Activated CD8-positive, alpha-beta memory T cell treated with anti-CD3 and anti-CD28 coated beads for 1 hour (primary cell): ENCODE measurements around the gene TGFB1I1.
"Not testable (repeated sequence)": the region's sequence is repeated elsewhere in the genome, so short reads cannot be mapped to it uniquely, and the experiment has no call there.

Experiments used
- DNase-seq, 2 donors: peaks; one replicate each; pipeline ENCODE4 v3.0.0-alpha.2; 2020; ENCODE audit warnings: low read depth in 1 of 2; ENCODE audit errors: extremely low read depth in 1 of 2

TGFB1I1 gene

GRCh38 chr16:31508706-31509195, 36.8 kb downstream of the TGFB1I1 start:
- DNase-seq, result no peak

GRCh38 chr16:31513126-31513525, 41.2 kb downstream of the TGFB1I1 start:
- no peak for DNase-seq

DNA sequence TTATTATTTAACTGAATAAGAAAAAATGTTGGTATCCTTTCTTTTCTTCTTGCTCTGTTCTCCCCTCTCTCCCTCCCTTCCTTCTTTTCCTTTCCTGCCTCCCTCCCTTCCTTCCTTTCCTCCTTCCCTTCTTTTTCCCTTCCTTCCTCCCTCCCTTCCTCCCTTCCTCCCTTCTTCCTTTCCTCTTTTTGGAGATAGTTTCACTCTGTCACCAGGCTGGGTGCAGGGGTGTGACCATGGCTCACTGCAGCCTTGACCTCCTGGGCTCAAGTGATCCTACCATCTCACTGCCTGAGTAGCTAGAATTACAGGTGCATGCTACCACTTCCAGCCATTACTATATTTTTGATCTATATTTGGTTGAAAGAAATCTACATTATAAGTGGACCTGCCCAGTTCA, 41.9 kb downstream of the TGFB1I1 start:
- DNase-seq, result no peak

- DNase-seq, result no peak
Observed at GRCh38 chr16:31517800-31518402, 45.9 kb downstream of the TGFB1I1 start.

DNA sequence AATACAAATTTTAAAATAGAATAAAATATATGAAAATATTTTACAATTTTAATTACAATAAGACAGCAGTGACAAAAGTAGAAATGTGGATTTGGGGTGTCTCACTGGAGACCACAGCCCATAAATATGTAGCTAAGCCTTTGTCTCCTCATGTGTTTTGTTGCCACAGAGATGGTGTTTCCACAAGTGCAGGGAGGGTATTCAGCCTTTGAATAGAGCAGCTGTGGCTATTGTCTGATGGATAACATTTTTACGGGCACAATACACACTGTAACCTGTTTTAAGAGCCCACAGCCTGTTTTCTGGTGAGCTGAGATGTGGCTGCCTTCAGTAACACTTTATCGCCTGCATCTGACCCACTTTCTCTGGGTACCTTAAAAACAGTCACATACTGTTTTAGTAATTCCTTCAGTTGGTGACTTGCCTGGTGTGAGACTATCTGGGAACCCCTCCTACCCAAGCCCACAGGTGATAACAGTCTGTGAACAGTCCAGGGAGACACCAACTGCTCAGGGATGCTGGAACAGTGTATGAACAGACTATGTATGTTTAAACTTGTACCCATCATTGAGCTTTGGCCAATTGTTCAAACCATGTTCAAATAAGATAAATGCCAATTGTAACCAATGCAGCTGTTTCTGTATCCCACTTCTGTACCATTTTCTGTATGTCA, 47.9 kb downstream of the TGFB1I1 start:
- DNase-seq, result no peak

- DNase-seq, result no peak
Observed at GRCh38 chr16:31521368-31521767, 49.4 kb downstream of the TGFB1I1 start.

DNA sequence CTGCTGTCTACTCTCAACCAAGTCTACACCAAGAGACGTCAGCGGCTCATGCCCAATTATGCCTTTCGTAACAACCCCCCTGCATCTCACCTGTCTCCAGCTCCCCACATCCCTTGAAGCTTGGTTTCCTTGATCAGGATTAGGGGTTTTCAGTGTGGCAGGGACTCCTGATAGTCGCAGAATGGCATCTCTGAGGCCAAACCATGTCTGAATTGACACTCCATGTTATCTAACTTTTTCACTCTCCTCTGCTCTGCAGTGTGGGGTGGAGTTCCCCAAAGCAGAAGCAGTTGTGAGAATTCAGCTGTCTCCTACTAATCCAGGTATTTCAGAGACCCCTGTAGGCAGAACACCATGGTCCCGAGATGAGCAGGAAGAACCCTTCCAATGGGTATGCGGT, 50.1 kb downstream of the TGFB1I1 start:
- DNase-seq, result no peak

GRCh38 chr16:31523768-31524167, 51.8 kb downstream of the TGFB1I1 start:
- not testable (repeated sequence) for DNase-seq

DNA sequence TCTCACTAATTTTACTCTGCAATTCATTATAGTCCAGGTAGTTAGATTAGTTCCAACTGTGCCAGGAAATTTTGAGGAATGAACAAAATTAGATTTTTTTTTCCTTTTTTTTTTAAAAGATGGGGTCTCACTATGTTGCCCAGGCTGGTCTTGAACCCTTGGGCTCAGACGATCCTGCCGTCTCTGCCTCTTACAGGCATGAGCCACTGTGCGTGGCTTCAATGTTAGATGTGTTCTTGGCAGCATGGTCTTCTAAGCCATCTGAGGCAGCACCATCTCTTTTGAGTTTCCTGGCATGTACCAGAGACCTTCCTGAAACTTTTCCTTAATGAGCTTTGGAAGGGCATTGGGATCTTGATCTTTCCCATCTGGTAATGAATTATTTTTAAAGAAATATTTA, 53.2 kb downstream of the TGFB1I1 start:
- DNase-seq, result no peak
